ENCODE data around the gene CREB3L2.

DNA sequence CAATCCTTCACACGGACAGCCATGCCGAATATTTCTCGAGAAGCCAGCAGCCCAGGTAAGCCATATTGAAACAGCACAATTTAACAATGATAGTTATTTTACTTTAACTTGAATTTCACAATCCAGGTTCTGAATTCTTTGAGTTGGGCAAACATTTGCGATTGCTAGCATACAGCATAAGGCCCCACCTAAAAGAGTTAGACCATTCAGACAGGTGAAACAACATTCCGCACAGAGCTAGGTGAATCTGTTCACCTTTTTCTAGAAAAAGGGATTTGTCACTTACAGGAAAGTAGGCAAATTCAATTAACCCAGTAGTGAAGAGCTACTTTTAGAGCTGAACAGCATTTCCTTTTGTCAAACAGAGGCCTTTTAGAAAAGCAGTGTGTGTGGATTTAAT is 45.3 kb downstream of the CREB3L2 start:
- TF ChIP-seq, protein P1, sequence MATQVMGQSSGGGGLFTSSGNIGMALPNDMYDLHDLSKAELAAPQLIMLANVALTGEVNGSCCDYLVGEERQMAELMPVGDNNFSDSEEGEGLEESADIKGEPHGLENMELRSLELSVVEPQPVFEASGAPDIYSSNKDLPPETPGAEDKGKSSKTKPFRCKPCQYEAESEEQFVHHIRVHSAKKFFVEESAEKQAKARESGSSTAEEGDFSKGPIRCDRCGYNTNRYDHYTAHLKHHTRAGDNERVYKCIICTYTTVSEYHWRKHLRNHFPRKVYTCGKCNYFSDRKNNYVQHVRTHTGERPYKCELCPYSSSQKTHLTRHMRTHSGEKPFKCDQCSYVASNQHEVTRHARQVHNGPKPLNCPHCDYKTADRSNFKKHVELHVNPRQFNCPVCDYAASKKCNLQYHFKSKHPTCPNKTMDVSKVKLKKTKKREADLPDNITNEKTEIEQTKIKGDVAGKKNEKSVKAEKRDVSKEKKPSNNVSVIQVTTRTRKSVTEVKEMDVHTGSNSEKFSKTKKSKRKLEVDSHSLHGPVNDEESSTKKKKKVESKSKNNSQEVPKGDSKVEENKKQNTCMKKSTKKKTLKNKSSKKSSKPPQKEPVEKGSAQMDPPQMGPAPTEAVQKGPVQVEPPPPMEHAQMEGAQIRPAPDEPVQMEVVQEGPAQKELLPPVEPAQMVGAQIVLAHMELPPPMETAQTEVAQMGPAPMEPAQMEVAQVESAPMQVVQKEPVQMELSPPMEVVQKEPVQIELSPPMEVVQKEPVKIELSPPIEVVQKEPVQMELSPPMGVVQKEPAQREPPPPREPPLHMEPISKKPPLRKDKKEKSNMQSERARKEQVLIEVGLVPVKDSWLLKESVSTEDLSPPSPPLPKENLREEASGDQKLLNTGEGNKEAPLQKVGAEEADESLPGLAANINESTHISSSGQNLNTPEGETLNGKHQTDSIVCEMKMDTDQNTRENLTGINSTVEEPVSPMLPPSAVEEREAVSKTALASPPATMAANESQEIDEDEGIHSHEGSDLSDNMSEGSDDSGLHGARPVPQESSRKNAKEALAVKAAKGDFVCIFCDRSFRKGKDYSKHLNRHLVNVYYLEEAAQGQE (IDR thresholded peaks at IDR 0.05; ENCODE audit: low read depth, low read length) = no peak
- no peak for TF ChIP-seq GABPA (IDR thresholded peaks at IDR 0.05; ENCODE audit: low read depth)
- TF ChIP-seq, protein P2, sequence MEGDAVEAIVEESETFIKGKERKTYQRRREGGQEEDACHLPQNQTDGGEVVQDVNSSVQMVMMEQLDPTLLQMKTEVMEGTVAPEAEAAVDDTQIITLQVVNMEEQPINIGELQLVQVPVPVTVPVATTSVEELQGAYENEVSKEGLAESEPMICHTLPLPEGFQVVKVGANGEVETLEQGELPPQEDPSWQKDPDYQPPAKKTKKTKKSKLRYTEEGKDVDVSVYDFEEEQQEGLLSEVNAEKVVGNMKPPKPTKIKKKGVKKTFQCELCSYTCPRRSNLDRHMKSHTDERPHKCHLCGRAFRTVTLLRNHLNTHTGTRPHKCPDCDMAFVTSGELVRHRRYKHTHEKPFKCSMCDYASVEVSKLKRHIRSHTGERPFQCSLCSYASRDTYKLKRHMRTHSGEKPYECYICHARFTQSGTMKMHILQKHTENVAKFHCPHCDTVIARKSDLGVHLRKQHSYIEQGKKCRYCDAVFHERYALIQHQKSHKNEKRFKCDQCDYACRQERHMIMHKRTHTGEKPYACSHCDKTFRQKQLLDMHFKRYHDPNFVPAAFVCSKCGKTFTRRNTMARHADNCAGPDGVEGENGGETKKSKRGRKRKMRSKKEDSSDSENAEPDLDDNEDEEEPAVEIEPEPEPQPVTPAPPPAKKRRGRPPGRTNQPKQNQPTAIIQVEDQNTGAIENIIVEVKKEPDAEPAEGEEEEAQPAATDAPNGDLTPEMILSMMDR (IDR thresholded peaks at IDR 0.05 in 2 of 3, conservative IDR thresholded peaks at IDR 0.05 in 1 of 3; ENCODE audit: control insufficient read depth in 2 of 3, extremely low read depth in 1 of 3, insufficient read depth in 1 of 3, low read depth in 3 of 3, low read length in 3 of 3) = no peak
- TF ChIP-seq, protein P3, sequence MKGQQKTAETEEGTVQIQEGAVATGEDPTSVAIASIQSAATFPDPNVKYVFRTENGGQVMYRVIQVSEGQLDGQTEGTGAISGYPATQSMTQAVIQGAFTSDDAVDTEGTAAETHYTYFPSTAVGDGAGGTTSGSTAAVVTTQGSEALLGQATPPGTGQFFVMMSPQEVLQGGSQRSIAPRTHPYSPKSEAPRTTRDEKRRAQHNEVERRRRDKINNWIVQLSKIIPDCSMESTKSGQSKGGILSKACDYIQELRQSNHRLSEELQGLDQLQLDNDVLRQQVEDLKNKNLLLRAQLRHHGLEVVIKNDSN (IDR thresholded peaks at IDR 0.05; ENCODE audit: borderline replicate concordance, extremely low read length, insufficient read depth, low read depth, low read length) = no peak
- no peak for TF ChIP-seq NFYB (IDR thresholded peaks at IDR 0.05; ENCODE audit: insufficient read depth, low read depth, low read length)
- TF ChIP-seq ZBED1 (IDR thresholded peaks at IDR 0.05; ENCODE audit: borderline replicate concordance) = no peak
- no peak for TF ChIP-seq POLR2A (IDR thresholded peaks at IDR 0.05; ENCODE audit: low read depth, low read length)
- no peak for TF ChIP-seq CBX5 (IDR thresholded peaks at IDR 0.05; ENCODE audit: low read depth)
- TF ChIP-seq KDM1A (IDR thresholded peaks at IDR 0.05; ENCODE audit: borderline replicate concordance) = no peak
- TF ChIP-seq, protein P4, sequence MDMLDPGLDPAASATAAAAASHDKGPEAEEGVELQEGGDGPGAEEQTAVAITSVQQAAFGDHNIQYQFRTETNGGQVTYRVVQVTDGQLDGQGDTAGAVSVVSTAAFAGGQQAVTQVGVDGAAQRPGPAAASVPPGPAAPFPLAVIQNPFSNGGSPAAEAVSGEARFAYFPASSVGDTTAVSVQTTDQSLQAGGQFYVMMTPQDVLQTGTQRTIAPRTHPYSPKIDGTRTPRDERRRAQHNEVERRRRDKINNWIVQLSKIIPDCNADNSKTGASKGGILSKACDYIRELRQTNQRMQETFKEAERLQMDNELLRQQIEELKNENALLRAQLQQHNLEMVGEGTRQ (IDR thresholded peaks at IDR 0.05; ENCODE audit: borderline replicate concordance, low read depth, low read length) = no peak
- TF ChIP-seq CHD1 (IDR thresholded peaks at IDR 0.05; ENCODE audit: low read depth, low read length) = no peak
- TF ChIP-seq, protein P5, sequence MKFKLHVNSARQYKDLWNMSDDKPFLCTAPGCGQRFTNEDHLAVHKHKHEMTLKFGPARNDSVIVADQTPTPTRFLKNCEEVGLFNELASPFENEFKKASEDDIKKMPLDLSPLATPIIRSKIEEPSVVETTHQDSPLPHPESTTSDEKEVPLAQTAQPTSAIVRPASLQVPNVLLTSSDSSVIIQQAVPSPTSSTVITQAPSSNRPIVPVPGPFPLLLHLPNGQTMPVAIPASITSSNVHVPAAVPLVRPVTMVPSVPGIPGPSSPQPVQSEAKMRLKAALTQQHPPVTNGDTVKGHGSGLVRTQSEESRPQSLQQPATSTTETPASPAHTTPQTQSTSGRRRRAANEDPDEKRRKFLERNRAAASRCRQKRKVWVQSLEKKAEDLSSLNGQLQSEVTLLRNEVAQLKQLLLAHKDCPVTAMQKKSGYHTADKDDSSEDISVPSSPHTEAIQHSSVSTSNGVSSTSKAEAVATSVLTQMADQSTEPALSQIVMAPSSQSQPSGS (IDR thresholded peaks at IDR 0.05; ENCODE audit: low read length) = no peak

All from GM12878 (cell line).